Anterior cingulate cortex (tissue), 58 donors: Measurements from ENCODE around the gene CPNE1.
A peak's percentile ranks its signal among the peaks of the same experiment; 100 is the strongest.
"Not testable (repeated sequence)": the region's sequence is repeated elsewhere in the genome, so short reads cannot be mapped to it uniquely, and the experiment has no call there.

Experiments
- DNase-seq, 58 donors: peaks; one replicate each; lab custom pipeline; 2025; lab: John Stamatoyannopoulos, UW

CPNE1 gene

GRCh38 chr20:35664466-35665206 lies at the start of gene CPNE1, which contains the start of gene RBM12:
TSS of gene CPNE1 (minus strand) at chr20:35664900. CDS start at chr20:35632923, 31,977 bp downstream.
TSS of gene RBM12 (minus strand) at chr20:35664900. CDS start at chr20:35655322, 9,578 bp downstream.
- DNase-seq: peak; percentile 15 to 94 (median 89)

GRCh38 chr20:35714127-35714526 lies 49.4 kb upstream of the CPNE1 start:
- no peak for DNase-seq

DNA sequence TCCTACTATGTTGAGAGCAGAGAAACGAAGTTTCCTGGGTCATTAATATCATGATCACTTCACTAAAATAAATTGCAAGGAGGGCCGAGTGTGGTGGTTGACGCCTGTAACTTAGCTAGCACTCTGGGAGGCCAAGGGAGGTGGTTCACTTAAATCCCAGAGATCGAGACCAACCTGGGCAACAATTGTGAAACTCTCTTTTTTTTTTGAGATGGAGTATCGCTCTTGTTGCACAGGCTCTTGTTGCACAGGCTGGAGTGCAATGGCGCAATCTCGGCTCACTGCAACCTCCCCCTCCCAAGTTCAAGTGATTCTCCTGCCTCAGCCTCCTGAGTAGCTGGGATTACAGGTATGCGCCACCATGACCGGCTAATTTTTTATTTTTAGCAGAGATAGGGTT lies 48.4 kb upstream of the CPNE1 start:
- not testable (repeated sequence) for DNase-seq

GRCh38 chr20:35711588-35712209 lies 47.0 kb upstream of the CPNE1 start:
- no peak for DNase-seq

- no peak for DNase-seq
Observed at GRCh38 chr20:35710884-35711587, 46.3 kb upstream of the CPNE1 start.

DNA sequence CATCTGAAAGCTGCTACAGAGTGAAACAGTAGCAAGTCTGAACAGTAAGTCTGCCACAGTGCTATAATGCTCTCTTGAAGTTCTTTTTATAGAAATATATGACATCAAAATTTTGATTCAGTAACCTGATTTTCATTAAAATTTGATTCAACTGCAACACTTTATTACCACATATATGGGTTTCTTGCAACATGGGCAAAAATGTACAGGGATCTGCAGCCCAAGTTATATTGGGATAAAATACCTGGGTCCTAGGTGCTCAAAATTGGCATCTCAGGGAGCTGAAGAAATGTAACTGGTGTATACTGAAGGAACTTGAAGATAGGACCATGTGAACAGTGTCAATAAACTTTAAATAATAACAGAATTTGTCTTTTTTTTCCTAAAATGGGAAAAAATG lies 45.3 kb upstream of the CPNE1 start:
- DNase-seq: no peak

- no peak for DNase-seq
Observed at GRCh38 chr20:35709259-35709658, 44.6 kb upstream of the CPNE1 start.

DNA sequence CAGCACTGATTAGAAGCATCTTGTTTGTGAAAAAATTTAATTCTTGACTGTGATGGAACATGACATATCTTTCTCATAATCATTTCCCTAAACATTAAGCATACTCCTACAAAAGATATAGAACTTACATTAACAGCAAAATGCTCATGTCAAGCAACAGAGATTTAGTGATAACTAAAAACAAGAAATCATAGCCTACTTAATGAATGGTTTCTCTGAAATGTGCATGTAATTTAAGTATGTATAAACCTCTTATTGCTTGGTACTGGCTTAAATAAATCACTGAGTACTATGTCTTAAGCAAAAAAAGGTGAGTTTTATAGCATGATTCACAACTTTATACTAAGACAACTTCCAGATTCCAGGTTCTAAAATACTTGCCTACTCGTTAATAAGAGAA lies 43.8 kb upstream of the CPNE1 start:
- DNase-seq: no peak

DNA sequence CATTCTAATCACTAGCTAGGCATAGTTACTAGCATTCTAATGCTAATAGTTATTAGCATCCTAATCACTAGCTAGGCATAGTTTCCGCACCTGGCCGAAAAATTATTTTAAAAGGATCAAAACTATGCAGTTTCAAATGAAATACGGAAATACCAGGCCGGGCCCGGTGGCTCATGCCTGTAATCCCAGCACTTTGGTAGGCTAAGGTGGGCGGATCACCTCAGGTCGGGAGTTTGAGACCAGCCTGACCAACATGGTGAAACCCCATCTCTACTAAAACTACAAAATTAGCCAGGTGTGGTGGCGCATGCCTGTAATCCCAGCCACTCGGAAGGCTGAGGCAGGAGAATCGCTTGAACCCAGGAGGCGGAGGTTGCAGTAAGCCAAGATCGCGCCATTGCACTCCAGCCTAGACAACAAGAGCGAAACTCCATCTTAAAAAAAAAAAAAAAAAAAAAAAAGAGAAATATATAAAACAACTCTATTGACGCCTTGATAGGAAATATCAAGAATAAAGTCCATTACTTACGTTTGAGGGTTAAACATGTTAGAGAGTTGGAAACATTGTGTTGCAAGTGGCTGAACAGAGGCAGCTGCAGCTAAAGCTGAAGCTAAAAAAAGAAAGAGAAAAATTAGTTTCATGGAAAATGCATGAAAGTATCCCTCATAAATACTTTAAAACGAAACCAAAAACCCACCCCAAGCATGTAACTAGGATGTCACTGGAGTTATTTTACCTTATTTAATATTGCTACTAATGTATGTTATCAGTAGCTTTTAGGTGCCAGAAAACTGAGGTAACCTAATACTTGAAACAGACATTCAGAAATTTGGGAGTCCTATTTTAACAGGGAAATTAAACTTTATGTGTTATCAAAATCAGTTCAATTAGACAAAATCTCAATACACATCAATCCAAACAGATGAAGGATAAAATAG lies 42.2 kb upstream of the CPNE1 start:
- DNase-seq: not testable (repeated sequence)

- DNase-seq: not testable (repeated sequence)
Observed at GRCh38 chr20:35705894-35706293, 41.2 kb upstream of the CPNE1 start.

DNA sequence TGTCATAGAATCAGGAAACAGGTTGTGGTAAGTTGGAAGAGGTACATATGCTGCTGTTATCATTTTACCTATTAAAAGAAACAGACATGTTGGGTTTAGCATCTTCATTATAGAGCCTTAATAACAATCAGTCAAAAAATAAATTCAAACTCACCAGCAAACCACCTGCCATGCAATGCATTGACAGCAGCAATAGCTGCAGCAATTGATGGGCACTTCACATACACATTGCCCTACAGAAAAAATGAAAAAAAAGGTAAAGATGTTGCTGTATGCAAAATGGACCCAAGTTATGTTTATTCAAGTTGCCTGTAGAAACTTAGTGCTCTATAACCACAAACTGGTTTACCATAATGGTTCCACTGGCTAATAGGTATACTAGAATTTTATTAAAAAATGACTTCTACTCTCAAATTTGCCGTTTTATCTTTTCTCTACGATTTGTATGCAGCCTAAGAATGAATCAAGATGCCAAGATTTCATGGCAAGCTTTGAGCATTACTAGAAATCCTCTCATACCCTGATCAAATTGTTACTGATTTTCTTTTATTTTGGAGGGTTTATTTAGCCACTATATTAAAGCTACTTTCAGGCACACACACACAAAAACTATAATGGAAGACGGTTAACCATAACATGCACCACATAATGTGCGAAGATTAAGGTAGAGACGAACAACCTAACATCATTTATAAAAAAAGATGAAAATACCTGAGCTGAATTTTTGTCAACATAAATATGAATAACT lies 40.0 kb upstream of the CPNE1 start:
- DNase-seq: no peak

GRCh38 chr20:35702824-35703695 lies 38.4 kb upstream of the CPNE1 start:
- no peak for DNase-seq

DNA sequence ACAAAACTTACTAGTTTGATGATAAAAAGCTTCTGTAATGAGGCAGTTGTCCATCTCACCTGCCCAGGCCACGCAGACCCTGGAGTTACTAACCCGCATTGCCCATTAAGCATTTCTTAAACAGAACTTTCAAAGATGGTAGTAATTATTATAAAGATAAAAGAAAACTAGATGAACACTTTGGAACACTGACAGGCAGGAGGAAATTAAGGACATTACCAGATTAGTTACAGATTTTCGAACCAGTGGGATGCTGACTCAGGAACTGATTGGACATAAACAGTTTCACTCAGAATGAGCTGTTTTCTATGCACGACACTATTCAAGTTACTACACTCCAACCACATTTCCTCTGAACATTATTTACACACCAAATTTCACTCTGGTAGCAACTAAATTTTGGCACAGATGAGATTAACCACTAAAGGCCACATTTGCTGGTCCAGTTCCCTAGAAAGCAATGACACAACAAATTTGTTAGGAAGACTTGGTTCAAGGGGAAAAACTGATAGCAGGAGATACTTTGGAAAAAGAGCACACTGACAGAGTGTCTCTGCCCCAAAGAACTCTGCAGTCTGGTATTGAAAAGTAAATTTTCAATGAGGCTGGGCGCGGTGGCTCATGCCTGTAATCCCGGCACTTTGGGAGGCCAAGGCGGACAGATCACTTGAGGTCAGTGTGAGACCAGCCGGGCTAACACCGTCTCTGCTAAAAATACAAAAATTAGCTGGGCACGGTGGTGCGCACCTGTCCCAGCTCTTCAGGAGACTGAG lies 37.5 kb upstream of the CPNE1 start:
- DNase-seq: no peak

- no peak for DNase-seq
Observed at GRCh38 chr20:35700625-35701148, 36.0 kb upstream of the CPNE1 start.

GRCh38 chr20:35699957-35700624 lies 35.4 kb upstream of the CPNE1 start:
- DNase-seq: no peak

- DNase-seq: peak; percentile 33 to 91 (median 78)
Observed at GRCh38 chr20:35699127-35699956, 34.6 kb upstream of the CPNE1 start, which contains the start of the genes NFS1 and ROMO1. TSS of gene NFS1 (minus strand) at chr20:35699352. CDS start at chr20:35699288, 64 bp downstream. TSS of gene ROMO1 (plus strand) at chr20:35699405. CDS start at chr20:35699633, 228 bp downstream.
